Measurements from ENCODE around the gene HMGB2.

Gene HMGB2

GRCh38 chr4:173301518-173302201, 32.5 kb downstream of the HMGB2 start:
- peak; percentile 50 for DNase-seq
- in situ Hi-C loops (cut with MboI; ENCODE audit: low pct_unique_long_range_greater_than_20kb, low sequenced_read_pairs): no loop called here

- no peak for DNase-seq
- in situ Hi-C loops (cut with MboI; ENCODE audit: low pct_unique_long_range_greater_than_20kb, low sequenced_read_pairs): no loop called here
These were observed 39.7 kb downstream of the HMGB2 start for GRCh38 chr4:173294444-173294843.

- no peak for DNase-seq
- in situ Hi-C loops (cut with MboI; ENCODE audit: low pct_unique_long_range_greater_than_20kb, low sequenced_read_pairs): no loop called here
These were observed 40.5 kb downstream of the HMGB2 start for GRCh38 chr4:173293663-173294062.

DNA sequence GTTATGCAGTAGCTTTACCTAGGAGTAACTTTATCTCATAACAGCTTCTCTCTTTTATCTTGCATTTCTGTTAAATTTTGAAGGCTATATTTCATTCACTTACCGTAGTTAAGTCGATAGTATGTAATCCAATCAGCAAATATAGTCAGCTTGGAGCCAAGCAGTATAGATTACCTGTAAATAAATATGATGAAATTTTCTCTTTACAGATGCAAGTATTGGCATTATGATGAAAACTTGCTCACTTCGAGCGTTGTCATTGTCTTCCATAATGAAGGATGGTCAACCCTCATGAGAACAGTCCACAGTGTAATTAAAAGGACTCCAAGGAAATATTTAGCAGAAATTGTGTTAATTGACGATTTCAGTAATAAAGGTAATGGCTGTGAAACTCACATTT, 42.3 kb downstream of the HMGB2 start:
- no peak for DNase-seq
- in situ Hi-C loops (cut with MboI; ENCODE audit: low pct_unique_long_range_greater_than_20kb, low sequenced_read_pairs): no loop called here

DNA sequence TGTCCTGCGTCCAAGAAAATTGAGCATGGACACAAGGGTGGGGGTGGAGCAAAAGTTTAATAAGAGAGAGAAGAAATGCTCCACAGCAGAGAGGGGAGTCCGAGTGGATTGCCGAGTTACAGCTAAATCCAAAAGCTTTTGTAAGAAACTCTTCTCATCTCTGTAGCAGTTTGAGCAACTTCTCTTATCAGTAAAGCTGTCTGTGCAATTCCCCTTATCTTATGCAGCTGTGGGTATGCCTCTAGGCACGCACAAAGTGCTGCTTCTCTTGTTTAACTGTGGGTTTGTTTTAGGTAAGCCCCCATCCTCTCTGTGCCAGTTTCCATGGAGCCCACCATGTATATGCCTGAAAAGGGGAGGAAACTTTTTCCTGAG, 44.8 kb downstream of the HMGB2 start:
- in situ Hi-C loops (cut with MboI; ENCODE audit: low pct_unique_long_range_greater_than_20kb, low sequenced_read_pairs): no loop called here
- peak; percentile 79 for DNase-seq

- DNase-seq: no peak
- in situ Hi-C loops (cut with MboI; ENCODE audit: low pct_unique_long_range_greater_than_20kb, low sequenced_read_pairs): no loop called here
These were observed 45.3 kb downstream of the HMGB2 start for GRCh38 chr4:173288698-173289352.

DNA sequence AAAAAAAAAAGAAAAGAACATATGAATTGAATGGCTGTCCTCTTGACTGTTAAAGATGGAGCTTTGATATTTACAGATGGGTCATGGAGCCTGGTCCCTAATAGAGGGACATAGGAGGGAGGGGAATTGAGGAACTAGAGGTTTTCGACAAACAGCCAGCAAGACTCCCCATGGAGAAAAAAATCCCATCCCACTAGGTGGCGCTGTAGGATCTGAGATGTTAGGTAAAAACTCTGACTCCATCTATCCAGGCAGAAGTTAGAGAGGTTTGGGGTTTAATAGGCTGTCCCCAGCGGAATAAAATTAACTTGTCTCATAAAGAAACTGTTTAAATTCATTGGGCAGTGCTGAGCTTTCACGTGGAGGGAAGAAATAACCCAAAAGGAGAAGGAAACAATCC, 45.9 kb downstream of the HMGB2 start:
- peak; percentile 97 for DNase-seq
- in situ Hi-C loops (cut with MboI; ENCODE audit: low pct_unique_long_range_greater_than_20kb, low sequenced_read_pairs): no loop called here

- DNase-seq: no peak
- in situ Hi-C loops (cut with MboI; ENCODE audit: low pct_unique_long_range_greater_than_20kb, low sequenced_read_pairs): no loop called here
These were observed 46.7 kb downstream of the HMGB2 start for GRCh38 chr4:173287486-173287885.

- in situ Hi-C loops (cut with MboI; ENCODE audit: low pct_unique_long_range_greater_than_20kb, low sequenced_read_pairs): no loop called here
These were observed 49.7 kb downstream of the HMGB2 start for GRCh38 chr4:173284463-173284862.

GRCh38 chr4:173282626-173283025, 51.5 kb downstream of the HMGB2 start:
- no peak for DNase-seq
- in situ Hi-C loops (cut with MboI; ENCODE audit: low pct_unique_long_range_greater_than_20kb, low sequenced_read_pairs): no loop called here

More at GRCh38 chr4:173284463-173284862, 49.7 kb downstream of the HMGB2 start:
- DNase-seq: no peak

DNA sequence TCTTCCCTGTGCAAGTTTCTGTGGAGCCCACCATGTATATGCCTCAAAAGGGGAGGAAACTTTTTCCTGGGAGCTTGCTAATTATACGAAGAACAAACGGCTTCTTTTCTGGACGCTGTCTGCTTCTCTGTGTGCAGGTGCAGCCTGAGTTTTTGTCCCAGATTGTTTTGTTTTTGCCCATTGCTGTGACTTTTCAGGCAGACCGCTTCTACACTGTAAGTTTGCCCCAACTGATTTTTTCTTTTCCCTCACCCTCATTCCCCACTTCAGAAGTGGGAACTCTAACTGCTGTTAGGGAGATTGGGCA, 51.9 kb downstream of the HMGB2 start:
- no peak for DNase-seq
- in situ Hi-C loops (cut with MboI; ENCODE audit: low pct_unique_long_range_greater_than_20kb, low sequenced_read_pairs): no loop called here

DNA sequence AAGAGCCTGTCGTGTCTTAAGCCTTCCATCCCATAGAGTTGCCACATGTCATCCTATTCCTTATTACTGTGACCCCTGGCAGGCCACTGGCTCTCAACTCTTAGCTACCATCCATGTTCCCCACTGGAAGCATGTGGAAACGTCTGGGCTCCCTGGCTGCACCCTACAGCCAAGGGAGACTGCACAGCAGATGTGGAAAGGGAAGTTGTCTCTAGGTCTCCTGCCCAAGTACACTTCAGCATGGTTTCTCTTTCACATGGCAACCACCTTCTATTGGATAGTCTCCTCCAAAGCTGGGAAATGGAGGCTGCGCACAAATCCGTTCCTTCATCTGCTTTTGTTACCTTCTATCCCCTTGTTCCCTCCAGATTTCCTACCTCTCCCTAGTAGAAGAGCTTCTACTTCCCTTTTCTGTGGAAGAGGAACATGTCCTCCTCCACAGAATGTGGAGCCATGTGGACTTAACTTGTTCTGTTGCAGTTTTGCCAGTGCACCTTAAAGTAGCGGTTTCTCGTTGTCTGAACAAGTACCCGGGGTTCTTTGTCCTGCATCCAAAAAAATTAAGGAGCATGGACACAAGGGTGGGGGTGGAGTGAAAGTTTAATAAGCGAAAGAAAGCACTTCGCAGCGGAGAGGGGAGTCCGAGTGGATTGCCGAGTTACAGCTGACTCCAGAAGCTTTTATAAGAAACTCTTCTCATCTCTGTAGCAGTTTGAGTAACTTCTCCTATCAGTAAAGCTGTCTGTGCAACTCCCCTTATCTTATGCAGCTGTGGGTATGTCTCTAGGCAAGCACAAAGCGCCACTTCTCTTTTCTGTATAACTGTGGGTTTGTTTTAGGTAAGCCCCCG, 52.5 kb downstream of the HMGB2 start:
- DNase-seq: peak; percentile 93
- in situ Hi-C loops (cut with MboI; ENCODE audit: low pct_unique_long_range_greater_than_20kb, low sequenced_read_pairs): no loop called here
